NK-92 (cell line): ENCODE data around the gene ABCC6.

Experiments
- DNase-seq: peaks from one replicate; lab custom pipeline; 2025; ENCODE audit not compliant: unreplicated experiment; lab: John Stamatoyannopoulos, UW

The ABCC6 gene

DNA sequence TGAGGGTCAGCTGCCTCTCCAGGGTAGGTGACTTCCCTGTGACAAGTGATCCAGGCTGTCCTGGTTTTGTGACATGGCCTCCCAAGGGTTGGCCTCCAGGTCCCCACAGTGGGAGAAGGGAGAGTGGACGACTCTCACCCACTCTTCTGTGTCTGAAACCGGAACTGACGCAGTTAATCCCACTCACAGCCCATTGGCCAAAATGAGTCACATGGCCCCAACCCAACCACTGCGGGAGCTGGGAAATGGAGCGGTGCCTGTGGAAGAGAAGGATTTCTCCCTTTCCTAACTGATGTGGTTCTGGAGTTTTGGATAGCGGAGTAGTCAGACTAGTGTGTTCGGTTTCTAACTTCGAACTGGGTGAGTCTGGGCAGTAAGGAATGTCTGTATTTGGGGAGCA is 79.4 kb downstream of the ABCC6 start:
- DNase-seq = no peak

DNA sequence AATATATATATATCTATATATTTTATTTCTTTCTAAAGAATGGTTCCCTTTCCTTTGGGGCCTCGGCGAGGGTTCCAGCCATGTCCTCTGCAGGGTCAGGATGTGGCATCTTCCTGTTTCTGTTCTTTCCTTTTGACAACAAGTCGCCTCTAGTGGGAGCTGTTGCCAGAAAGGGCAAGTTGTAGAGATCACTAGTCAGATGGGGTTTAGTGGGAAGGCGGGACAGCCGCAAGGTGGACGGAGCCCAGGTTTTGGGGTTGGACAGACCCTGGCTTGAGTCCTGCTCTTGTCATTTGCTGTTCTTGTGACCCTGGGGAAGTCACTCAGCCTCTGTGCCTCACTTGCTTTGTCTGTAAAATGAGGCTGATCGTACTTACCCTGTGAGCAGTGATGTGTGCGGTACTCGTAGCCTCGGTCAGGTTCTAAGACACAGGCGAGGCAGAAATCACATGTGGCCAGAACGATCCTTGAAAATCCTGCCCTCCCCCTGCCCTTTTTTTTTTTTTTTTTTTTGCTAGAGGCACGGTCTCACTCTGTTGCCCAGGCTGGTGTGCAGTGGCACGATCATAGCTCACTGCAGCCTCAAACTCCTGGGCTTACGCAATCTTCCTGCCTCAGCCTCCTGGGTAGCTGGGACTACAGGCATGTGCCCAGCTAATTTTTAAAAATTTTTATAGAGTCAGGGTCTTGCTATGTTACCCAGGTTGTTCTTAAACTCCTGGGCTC is 80.1 kb downstream of the ABCC6 start:
- no peak for DNase-seq

DNA sequence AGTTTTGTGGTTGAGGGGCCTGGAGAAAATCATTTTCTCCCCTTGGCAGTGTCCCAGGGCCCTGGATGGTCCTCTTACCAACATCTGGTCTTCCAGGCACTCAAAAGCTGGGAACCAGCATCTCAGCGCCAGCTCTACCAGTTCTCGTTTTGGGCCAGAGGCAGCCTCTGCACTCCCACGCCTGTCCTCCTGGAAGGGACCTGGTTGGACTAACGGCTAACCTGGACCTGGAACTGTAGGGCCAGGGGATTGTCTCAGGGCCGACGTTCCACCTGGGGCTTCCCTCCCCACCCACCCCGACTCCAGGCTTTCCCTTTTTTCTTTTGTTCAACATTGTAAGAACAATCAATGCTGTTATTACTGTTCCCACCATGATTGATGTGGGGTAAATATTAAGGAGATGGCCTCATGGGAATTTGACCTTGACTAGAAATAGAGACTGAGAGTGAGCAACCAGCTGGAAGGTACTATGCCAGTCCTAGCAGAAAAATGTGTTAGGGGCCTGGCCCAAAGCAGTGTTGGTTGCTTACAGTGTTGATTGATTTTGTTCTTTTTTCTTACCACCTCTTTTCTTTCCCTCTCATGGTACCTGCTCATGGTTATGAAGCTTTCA is 81.4 kb downstream of the ABCC6 start:
- no peak for DNase-seq

- no peak for DNase-seq
Observed at GRCh38 chr16:16141141-16141540, 82.2 kb downstream of the ABCC6 start.

DNA sequence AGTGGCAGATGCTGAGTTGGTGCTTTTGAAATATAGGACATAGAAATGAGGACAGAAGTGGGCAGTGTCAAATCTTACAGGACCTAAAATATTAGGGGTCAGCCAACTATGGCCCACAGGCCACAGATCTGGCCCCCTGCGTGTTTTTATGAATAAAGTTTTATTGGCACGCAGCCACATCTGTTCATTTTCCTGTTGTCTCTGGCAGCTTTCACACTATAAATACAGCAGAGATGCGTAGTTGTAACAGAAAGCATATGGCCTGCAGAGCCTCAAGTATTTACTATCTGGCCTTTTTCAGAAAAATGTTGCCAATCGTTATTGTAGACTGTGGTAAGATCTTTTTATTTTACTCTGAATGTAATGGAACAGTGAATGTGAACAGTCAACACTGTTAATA is 82.8 kb downstream of the ABCC6 start:
- DNase-seq = no peak

DNA sequence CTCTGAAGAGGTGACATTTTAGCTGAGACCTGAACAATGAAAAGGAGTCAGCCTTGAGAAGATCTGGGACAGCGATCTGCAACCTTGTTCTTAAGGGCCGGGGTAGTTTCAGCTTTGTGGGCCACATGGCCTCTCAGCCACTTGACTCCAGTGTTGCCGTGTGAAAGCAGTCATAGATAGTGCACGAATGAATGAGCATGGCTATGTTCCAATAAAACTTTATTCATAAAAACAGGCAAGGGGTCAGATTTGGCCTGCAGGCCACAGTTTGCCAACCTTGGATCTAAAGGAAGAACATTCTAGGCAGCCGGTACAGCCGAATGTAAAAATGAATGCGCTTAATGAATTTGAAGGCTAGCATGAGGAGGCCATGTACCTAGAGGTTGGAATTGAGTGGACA is 83.5 kb downstream of the ABCC6 start:
- no peak for DNase-seq

- no peak for DNase-seq
Observed at GRCh38 chr16:16139061-16139460, 84.2 kb downstream of the ABCC6 start.

DNA sequence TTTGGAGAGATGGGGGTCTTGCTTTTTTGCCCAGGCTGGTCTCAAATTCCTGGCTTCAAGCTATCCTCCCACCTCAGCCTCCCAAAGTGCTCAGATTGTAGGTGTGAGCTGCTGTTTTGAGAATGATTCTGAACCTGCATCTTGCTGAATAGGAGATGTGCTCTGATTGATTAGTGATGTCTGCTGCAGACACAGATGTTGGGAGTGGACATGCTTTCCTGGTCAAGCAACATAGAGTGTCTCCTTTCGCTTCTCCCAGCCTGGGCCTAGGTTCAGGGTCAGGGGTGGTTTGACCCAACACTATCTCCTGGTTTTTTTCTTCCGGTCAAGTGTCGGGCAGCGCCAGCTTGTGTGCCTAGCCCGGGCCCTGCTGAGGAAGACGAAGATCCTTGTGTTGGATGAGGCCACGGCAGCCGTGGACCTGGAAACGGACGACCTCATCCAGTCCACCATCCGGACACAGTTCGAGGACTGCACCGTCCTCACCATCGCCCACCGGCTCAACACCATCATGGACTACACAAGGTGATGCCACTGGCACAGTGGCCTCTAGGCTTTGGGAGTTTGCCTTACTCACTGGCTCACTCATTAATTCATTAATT is 85.2 kb downstream of the ABCC6 start:
- no peak for DNase-seq

- DNase-seq = no peak
Observed at GRCh38 chr16:16137110-16137509, 86.2 kb downstream of the ABCC6 start.

GRCh38 chr16:16136588-16136987 is 86.7 kb downstream of the ABCC6 start:
- DNase-seq = no peak

DNA sequence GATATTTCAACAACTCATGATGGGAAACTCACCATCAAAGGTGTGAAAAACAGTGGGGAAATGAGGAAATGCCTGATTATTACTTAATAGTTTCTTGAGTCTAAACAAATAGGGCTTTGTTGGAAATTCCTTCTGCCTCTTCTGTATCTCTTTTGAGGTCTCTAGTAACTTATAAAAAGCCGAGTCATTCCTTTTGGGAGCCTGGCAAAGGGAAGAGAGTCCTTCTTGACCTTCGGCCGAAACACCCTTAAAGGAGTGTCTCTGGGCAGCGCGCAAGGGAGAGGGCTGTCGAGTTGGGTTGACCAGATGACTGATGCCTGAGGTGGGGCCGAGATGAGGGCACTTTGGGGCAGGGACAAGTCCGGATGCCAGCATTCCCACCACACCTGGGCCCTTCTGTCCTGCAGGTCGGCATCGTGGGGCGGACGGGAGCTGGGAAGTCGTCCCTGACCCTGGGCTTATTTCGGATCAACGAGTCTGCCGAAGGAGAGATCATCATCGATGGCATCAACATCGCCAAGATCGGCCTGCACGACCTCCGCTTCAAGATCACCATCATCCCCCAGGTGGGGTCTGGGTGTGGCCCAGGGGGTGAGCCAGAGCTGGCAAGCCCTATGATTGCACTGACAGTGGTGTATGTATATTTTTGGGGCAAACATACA is 89.2 kb downstream of the ABCC6 start:
- DNase-seq = no peak

- DNase-seq = no peak
Observed at GRCh38 chr16:16131659-16132058, 91.6 kb downstream of the ABCC6 start.

DNA sequence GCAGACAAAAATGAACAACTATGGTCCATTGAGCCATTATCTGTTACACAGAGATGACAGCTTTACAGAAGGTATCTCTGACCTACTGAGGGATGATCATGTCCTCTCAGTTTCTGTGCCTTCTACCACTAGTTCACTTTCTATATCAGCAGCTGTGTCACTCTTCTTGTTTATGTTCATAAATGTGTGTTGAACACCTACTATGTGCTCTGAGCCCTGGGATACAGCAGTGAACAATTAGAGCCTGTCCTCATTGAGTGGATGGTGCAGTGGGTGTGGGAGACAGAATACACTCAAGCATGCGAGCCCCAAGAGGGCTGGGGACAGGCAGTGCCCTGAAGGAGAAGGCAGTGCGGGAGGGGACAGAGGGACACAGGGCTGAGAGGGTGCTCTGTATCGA is 92.1 kb downstream of the ABCC6 start:
- no peak for DNase-seq

- DNase-seq = no peak
Observed at GRCh38 chr16:16127469-16128116, 95.7 kb downstream of the ABCC6 start.

GRCh38 chr16:16126896-16127295 is 96.4 kb downstream of the ABCC6 start:
- DNase-seq = no peak

DNA sequence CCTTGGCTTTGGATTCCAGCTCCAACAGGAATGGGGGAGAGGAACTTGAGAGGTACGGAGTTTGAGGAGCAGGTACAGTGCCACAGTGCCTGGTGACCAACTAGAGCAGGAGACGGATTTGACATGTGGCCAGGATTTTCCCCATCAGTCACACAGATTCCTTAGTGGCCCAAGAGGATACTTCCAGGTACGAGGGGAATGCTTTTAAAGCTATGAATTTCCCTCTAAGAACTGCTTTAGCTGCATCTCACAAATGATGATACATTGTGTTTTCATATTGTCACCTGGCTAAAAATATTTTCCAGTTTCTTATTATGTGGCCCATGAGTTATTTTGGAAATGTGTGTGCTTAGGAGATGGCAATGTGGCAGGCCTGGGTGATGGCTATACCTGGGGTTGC is 98.3 kb downstream of the ABCC6 start:
- DNase-seq = no peak

GRCh38 chr16:16124438-16124837 is 98.9 kb downstream of the ABCC6 start:
- no peak for DNase-seq

DNA sequence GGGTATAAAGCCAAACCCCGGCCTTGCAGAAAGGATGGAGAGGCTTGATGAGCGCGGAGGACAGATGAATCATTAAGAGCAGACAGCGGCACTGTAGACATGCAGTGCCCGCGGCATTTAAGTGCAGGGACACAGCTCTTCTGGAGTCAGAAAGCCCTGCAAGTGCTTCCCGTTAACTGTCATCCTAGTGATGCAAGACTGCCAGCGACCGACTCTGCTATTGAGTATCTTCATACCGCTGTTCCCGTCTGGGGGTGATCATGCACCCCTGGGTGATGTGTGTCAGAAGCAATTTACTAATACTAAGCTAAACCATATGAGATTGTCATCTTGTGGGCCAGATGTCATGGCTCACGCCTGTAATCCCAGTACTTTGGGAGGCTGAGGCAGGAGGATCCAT is 101.0 kb downstream of the ABCC6 start:
- no peak for DNase-seq

GRCh38 chr16:16121185-16121727 is 102.0 kb downstream of the ABCC6 start:
- DNase-seq = no peak

DNA sequence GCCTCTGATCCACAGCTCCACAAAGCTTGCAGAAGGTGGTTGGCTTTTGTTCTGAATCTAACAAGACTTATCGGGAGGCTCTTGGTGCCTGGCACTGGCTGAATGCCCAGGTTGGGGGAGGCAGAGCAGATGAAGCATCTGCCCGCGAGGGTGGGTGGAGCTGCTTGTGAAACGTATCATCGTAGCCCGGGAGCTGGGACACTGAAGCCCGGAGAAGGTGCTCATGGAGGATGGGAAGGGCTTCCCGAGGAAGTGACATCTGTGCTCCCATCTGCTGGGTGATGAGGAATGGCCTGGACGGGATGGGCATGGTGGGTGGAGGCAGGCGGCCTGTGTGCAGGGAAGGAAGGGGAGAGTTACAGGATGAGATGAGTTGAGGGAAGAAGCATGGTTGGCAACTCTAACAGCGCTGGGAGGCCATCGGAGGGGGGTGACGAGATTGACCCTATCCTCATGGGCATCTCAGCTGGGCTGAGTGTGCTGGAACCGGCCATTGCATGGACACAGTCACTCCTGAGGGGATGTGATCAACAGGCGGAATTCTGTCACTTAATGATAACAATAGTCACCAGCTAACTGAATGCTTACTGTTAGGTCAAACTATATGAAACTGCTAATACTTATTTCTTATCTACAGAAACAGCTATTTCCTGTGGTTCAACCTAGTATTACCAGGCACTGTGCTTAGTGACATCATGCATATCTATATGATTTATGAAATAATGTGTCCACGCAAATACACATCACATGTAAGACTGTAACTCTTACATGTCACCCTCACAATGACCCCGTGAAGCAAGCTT is 102.7 kb downstream of the ABCC6 start:
- no peak for DNase-seq

DNA sequence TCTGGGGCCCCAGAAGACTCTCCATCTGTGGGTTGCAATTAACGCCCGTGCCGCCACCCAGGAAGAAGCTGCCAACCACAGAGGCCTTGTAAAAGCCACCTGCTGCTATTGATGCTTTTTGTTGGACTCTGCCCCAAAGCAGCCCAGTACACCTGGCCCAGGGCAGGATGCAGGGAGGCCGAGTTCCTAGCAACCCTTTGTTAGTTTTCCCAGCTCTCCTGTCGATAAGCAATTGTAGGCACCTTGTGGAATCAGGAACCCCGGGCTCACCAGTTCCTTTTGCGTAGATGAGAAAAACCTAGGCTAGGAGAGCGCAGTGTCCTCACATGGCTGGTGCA is 103.3 kb downstream of the ABCC6 start:
- no peak for DNase-seq
